Aorta (tissue), 5 donors: ENCODE results near the gene TXNDC16. TPM values are rescaled to one million over a fixed set of nuclear protein-coding genes. Genes with fewer than 3 reads are reported as not detected.
A peak's percentile ranks its signal among the peaks of the same experiment; 100 is the strongest.

Experiments
- ATAC-seq: fragments of 200-7000 bp; cut with Tn5 transposase; one replicate; pipeline ENCODE4 v1.9.1; 2022; ENCODE audit warnings: moderate library complexity; ENCODE audit not compliant: low FRiP score
- DNase-seq, 2 donors: peaks; one replicate each; pipeline ENCODE4 v3.0.0-alpha.2; 2020
- H3K27ac ChIP-seq, 2 donors: one replicate each; pipeline ENCODE4 v1.5.1; 2013; ENCODE audit warnings: low read length in 2 of 2, mild to moderate bottlenecking in 2 of 2, moderate library complexity in 2 of 2, control low read depth in 1 of 2, inconsistent platforms in 1 of 2, low read depth in 1 of 2
- H3K27me3 ChIP-seq, 2 donors: one replicate each; pipeline ENCODE4 v1.6.1; 2013; ENCODE audit warnings: control low read depth in 1 of 2, low read length in 1 of 2, mild to moderate bottlenecking in 1 of 2, moderate library complexity in 1 of 2; ENCODE audit not compliant: insufficient read depth in 2 of 2, control insufficient read depth in 1 of 2
- H3K36me3 ChIP-seq, 2 donors: one replicate each; pipeline ENCODE4 v1.6.1; 2013; ENCODE audit warnings: control low read depth in 1 of 2, low read length in 1 of 2, mild to moderate bottlenecking in 1 of 2; ENCODE audit not compliant: insufficient read depth in 2 of 2, control insufficient read depth in 1 of 2
- H3K4me1 ChIP-seq, 2 donors: one replicate each; pipeline ENCODE4 v1.6.1; 2013; ENCODE audit warnings: low read length in 2 of 2, control low read depth in 1 of 2, mild to moderate bottlenecking in 1 of 2, moderate library complexity in 1 of 2; ENCODE audit not compliant: insufficient read depth in 2 of 2, control insufficient read depth in 1 of 2
- H3K4me3 ChIP-seq, 2 donors: one replicate each; pipeline ENCODE4 v1.5.1; 2013; ENCODE audit warnings: low read length in 2 of 2, control low read depth in 1 of 2, mild to moderate bottlenecking in 1 of 2
- H3K9me3 ChIP-seq: one replicate; pipeline ENCODE4 v1.6.1; 2013; ENCODE audit warnings: mild to moderate bottlenecking, low read length; ENCODE audit not compliant: control insufficient read depth
- WGBS, 2 donors: extraction: QIAGEN DNeasy Blood & Tissue Kit; methylation state at CpG; one replicate each; pipeline ENCODE4 v1.1.7; 2013; 5-methylcytosine and 5-hydroxymethylcytosine counted together
- intact Hi-C, 2 donors: fragments of 100-400 bp; cut with DNase I; formaldehyde crosslinking; loops; one replicate each; pipeline versions ENCODE4 v1.14.2 to v1.15.0; 2022
- long read RNA-seq, 2 donors: library from polyadenylated mRNA; unstranded; transcript quantifications; one replicate each; pipeline ENCODE4 v2.0.0, GENCODE V29; 2020 to 2021
- polyA plus RNA-seq, 2 donors: library from polyadenylated mRNA; stranded (reverse); fragments of 200-250 nt; gene quantifications; one replicate each; pipeline ENCODE4 v1.2.3, GENCODE V29; 2013
- total RNA-seq, 2 donors: library from RNA; stranded (reverse); fragmentation: NEBNext Ultra II Directional; extraction: Animal tissue kit (Norgen Biotek cat#: 25700); gene quantifications; one replicate each; pipeline ENCODE4 v1.2.1, GENCODE V29; 2021
- donor health status: healthy with polysubstance abuse.
- donor health status: Bipolar disorder and iron deficiency.
- donor health status: DM: no; HTN: no; CAD: no.
- donor health status: DM: no; HTN: no; CAD: no.
- donor health status: DM: yes; HTN: yes; CAD: no.

Gene TXNDC16, protein sequence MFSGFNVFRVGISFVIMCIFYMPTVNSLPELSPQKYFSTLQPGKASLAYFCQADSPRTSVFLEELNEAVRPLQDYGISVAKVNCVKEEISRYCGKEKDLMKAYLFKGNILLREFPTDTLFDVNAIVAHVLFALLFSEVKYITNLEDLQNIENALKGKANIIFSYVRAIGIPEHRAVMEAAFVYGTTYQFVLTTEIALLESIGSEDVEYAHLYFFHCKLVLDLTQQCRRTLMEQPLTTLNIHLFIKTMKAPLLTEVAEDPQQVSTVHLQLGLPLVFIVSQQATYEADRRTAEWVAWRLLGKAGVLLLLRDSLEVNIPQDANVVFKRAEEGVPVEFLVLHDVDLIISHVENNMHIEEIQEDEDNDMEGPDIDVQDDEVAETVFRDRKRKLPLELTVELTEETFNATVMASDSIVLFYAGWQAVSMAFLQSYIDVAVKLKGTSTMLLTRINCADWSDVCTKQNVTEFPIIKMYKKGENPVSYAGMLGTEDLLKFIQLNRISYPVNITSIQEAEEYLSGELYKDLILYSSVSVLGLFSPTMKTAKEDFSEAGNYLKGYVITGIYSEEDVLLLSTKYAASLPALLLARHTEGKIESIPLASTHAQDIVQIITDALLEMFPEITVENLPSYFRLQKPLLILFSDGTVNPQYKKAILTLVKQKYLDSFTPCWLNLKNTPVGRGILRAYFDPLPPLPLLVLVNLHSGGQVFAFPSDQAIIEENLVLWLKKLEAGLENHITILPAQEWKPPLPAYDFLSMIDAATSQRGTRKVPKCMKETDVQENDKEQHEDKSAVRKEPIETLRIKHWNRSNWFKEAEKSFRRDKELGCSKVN
- total RNA-seq (10 to 100 TPM; 10.2 to 10.7 TPM), polyA plus RNA-seq (1 to 10 TPM; 2.5 to 8.6 TPM)
- long read RNA-seq, donor 1, partial matches to known transcripts = 1 of 3 reads
- long read RNA-seq, donor 1, other reads (novel, unspliced or antisense) = 2 of 3 reads
- long read RNA-seq, donor 2, full-length matches to known transcripts = 3 of 6 reads
- long read RNA-seq, donor 2, partial matches to known transcripts = 2 of 6 reads
- long read RNA-seq, donor 2, other reads (novel, unspliced or antisense) = 1 of 6 reads

DNA sequence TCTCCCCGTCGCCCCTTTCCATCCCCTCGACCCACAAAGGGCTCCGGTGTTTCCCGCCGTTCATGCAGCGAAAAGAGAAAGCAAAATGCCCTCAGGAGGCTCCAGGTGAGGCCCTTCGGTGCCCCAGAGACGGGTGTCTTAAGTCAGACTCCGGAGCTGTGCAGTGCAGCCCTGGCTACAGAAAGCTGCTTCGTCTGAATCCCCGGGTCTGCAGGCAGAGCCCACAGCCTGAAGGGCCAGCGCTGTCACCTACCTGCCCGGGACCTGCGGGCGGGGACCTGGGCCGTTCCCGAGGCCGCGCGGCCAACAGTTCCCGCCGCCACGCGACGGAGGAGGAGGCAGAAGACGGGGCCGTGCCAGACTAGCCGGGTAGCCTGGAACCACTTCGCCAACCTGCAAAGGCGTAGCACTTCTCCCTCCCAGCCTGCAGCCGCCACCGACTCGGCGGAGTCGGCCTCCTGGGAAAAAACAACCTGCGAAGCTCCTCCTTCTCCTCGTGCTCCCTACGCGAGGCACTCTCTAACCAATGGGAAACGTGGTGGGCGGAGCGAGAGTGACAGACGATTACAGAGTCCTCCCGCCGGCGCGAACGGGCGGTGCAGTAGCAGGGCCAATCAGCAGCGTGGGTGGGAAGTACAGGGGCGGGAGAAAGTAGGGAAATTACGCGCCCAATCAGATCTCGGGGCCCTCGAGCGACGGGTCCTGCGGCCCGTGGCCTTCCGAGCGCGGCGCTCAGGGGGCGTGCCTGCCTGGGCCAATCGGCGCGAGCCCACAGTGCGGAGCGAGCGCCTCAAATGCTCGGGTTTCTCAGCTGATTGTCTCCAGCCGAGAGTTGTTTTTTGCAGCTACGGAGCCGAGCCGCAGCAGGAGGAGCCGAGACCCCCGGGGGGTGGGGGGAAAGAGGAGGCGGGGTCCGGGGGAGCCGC is at the start of gene TXNDC16, which contains the start of gene GPR137C:
Gene TXNDC16, minus strand, starts transcription at position 443 of the 926 bp plus-strand sequence. CDS start 8,948 bp downstream, outside the sequence.
Gene GPR137C, plus strand, starts transcription at position 774 of the 926 bp plus-strand sequence. CDS start 312 bp downstream, outside the sequence.
- DNase-seq = peak; percentile 100
- peak within 1 kb of the TSS; percentile 30 to 82 for H3K27ac ChIP-seq
- WGBS, 2 donors = 0 to 1% methylated on average over 65 to 81 of the region's 81 CpGs
- intact Hi-C loops = loop anchor here (5.0 to 10.0 kb wide), 4 partner anchors 142 to 600 kb away; partner anchors contain the start of genes ERO1A (in 2 of the 2), DDHD1 (in 1 of the 2) and PTGER2 (in 1 of the 2)
- ATAC-seq = peak; percentile 99
- no peaks in the 10 kb centered on the region for H3K27me3 ChIP-seq
- H3K9me3 ChIP-seq = no peaks in the 10 kb centered on the region
- no peaks in the 10 kb centered on the region for H3K36me3 ChIP-seq
- H3K4me3 ChIP-seq = peak within 1 kb of the TSS; percentile 58 to 76
- H3K4me1 ChIP-seq = no peaks in the 10 kb centered on the region

DNA sequence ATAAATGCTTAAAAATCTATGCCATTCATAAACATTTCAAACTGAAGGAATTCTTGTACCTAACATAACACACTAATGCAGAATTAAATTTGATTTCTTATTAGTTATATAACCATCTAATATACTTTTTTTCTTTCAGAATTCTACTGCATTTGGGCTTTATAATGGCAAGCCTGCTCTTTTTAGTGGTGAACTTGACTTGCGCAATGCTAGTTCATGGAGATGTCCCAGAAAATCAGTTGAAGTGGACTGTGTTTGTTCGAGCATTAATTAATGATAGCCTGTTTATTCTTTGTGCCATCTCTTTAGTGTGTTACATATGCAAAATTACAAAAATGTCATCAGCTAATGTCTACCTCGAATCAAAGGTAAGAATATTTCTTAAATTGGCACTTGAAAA is 47.7 kb upstream of the TXNDC16 start:
- no peak overlapping the region for H3K4me3 ChIP-seq
- 94 to 97% methylated on average over 3 of the region's 3 CpGs for WGBS, 2 donors

DNA sequence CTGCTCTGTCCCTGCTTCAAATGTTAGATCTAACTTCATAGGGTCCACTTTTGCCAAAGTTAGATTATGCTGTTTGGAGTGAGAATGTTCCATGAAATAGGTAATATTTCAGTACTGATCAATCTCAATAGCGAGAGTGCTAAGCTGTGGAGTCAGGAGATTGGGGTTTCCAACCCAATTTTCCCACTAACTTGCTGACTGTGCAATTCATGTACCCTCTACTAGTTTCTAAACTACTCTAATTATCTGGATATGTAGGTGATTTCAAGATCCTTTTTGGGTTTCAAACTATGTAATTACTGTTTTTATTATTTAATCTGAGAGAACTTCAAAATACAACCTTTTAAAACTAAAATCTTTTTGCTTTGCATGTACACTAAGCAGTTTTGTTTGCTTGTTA is 46.3 kb upstream of the TXNDC16 start:
- no peak overlapping the region for H3K27ac ChIP-seq
- H3K36me3 ChIP-seq = no peaks in the 10 kb centered on the region
- H3K4me3 ChIP-seq = no peak overlapping the region
- no peaks in the 10 kb centered on the region for H3K4me1 ChIP-seq
- intact Hi-C loops = no loop called here
- H3K27me3 ChIP-seq = no peaks in the 10 kb centered on the region
- DNase-seq (no peak), ATAC-seq (no peak)
- 96 to 97% methylated on average over 1 of the region's 1 CpG for WGBS, 2 donors
- H3K9me3 ChIP-seq = no peaks in the 10 kb centered on the region

More for the DNA sequence above, 47.7 kb upstream of the TXNDC16 start:
- no peak overlapping the region for H3K27ac ChIP-seq
- DNase-seq = no peak
- no peaks in the 10 kb centered on the region for H3K27me3 ChIP-seq
- no peaks in the 10 kb centered on the region for H3K4me1 ChIP-seq
- H3K36me3 ChIP-seq = no peaks in the 10 kb centered on the region
- no peaks in the 10 kb centered on the region for H3K9me3 ChIP-seq
- intact Hi-C loops = no loop called here
- ATAC-seq = no peak

DNA sequence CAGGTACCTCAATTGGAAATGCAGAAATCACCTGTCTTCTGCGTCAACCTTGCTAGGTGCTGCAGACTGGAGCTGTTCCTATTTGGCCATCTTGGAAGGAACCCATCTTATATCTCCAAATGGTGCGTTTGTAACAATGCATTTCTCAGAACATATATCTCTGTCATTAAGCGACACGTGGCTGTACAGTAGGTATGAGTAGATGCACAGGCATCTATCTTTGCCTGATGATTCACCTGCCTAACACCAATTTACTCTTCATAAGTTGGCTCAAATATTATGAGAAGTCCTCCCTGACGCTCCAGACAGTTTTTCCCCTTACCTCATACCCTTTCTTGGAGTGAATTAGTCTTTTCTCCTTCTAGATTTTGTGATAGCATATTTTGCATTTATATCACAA is 44.6 kb upstream of the TXNDC16 start:
- WGBS, 2 donors = 96 to 98% methylated on average over 5 of the region's 5 CpGs
- no peak for ATAC-seq

GRCh38 chr14:52596320-52596719 is 44.0 kb upstream of the TXNDC16 start:
- ATAC-seq (no peak), DNase-seq (no peak)
- no peaks in the 10 kb centered on the region for H3K4me1 ChIP-seq
- no peaks in the 10 kb centered on the region for H3K36me3 ChIP-seq
- 92 to 95% methylated on average over 10 of the region's 10 CpGs for whole genome bisulfite sequencing, 2 donors
- intact Hi-C loops = no loop called here
- no peak overlapping the region for H3K27ac ChIP-seq
- H3K9me3 ChIP-seq = no peaks in the 10 kb centered on the region
- no peaks in the 10 kb centered on the region for H3K27me3 ChIP-seq
- H3K4me3 ChIP-seq = no peak overlapping the region

More for the DNA sequence above, 44.6 kb upstream of the TXNDC16 start:
- H3K9me3 ChIP-seq = no peaks in the 10 kb centered on the region
- H3K4me1 ChIP-seq = no peaks in the 10 kb centered on the region
- no peaks in the 10 kb centered on the region for H3K27me3 ChIP-seq
- intact Hi-C loops = no loop called here
- no peaks in the 10 kb centered on the region for H3K36me3 ChIP-seq
- no peak overlapping the region for H3K27ac ChIP-seq
- H3K4me3 ChIP-seq = no peak overlapping the region
- no peak for DNase-seq

GRCh38 chr14:52590318-52590717 is 38.0 kb upstream of the TXNDC16 start:
- no peak overlapping the region for H3K4me3 ChIP-seq
- no peak for ATAC-seq
- H3K27me3 ChIP-seq = no peaks in the 10 kb centered on the region
- no peak for DNase-seq
- WGBS, 2 donors = 89 to 90% methylated on average over 1 of the region's 1 CpG
- intact Hi-C loops = no loop called here
- no peaks in the 10 kb centered on the region for H3K9me3 ChIP-seq
- no peaks in the 10 kb centered on the region for H3K36me3 ChIP-seq
- no peak overlapping the region for H3K27ac ChIP-seq
- H3K4me1 ChIP-seq = no peaks in the 10 kb centered on the region

DNA sequence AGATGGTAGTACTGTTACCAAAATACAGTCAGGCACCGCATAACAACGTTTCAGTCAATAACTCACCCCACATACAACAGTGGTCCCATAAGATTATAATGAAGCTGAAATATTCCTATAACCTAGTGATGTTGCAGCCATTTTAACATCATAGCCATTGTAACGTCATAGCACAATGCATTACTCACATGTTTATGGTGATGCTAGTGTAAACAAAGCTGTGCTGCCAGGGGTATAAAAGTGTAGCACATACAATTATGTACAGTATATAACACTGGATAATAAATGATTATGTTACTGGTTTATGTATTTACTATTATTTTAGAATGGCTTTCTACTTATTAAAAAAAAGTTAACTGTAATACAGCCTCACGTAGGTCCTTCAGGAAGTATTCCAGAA is 37.3 kb upstream of the TXNDC16 start:
- Histone ChIP-seq H3K4me3 (no peak overlapping the region), H3K27me3 (no peaks in the 10 kb centered on the region), H3K9me3 (no peaks in the 10 kb centered on the region), H3K27ac (no peak overlapping the region), H3K4me1 (no peaks in the 10 kb centered on the region), H3K36me3 (no peaks in the 10 kb centered on the region)
- WGBS, 2 donors = 69 to 76% methylated on average over 4 of the region's 4 CpGs
- intact Hi-C loops = no loop called here
- ATAC-seq (no peak), DNase-seq (no peak)

GRCh38 chr14:52583544-52583943 is 31.2 kb upstream of the TXNDC16 start:
- no peak overlapping the region for H3K4me3 ChIP-seq
- DNase-seq (no peak), ATAC-seq (no peak)
- H3K36me3 ChIP-seq = no peaks in the 10 kb centered on the region
- intact Hi-C loops = no loop called here
- H3K9me3 ChIP-seq = no peaks in the 10 kb centered on the region
- H3K4me1 ChIP-seq = no peaks in the 10 kb centered on the region
- H3K27me3 ChIP-seq = no peaks in the 10 kb centered on the region
- H3K27ac ChIP-seq = no peak overlapping the region
